Measurements from ENCODE around the gene CCDC187. TPM values are rescaled to one million over a fixed set of nuclear protein-coding genes. Genes with fewer than 3 reads are reported as not detected.

Gene CCDC187
- total RNA-seq, 1 donor from 2014 or later, result 0.10 TPM

DNA sequence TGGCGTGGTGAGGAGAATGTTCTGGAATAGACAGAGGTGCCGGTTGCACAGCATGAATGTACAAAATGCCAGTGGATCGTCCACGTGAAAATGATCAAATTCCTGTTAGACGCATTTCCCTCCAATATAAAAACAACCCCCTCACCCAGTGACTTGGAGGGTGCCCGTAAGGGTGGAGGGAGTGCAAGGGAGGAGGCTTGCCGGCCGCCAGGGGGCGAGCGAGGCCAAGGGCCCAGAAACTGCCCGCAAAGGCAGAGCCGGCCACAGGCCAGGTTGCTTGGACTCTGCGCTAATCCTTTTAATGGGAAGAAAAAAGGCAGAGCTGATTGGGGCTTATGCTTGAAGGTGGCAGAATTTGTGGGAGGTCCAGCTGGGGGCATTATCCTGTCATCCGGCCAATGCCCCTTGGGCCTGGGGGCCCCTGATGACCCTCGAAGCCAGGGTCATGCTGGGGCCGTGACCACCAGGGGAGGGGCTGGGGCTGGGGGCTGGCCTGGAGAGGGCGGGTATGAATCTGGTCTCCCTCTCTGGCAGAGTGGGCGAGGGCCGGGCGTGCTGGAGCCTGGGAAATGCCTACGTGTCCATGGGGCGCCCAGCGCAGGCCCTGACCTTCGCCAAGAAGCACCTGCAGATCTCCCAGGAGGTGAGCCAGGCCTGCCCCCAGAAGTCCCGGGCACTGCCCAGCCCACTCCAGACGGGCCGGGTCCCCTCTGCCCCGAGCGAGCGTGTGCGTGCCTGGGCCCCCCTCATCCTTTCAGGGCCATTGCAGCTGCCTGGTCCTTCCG is 35.5 kb upstream of the CCDC187 start:
- no peak for DNase-seq

DNA sequence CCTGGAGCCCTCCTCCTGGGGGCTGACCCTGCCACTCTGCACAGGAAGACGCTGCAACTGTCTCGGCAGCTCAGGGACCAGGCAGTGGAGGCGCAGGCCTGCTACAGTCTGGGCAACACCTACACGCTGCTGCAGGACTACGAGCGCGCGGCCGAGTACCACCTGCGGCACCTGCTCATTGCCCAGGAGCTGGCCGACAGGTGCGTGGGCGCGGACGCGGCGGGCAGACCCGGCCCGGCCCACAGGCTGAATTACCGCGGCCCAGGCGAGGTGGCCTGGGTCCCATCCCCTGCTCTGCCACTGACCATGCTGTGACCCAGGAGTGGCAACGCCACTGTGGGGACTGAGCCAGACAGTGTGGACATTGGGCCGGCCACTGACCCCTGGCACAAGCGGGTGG is 34.6 kb upstream of the CCDC187 start:
- no peak for DNase-seq

DNA sequence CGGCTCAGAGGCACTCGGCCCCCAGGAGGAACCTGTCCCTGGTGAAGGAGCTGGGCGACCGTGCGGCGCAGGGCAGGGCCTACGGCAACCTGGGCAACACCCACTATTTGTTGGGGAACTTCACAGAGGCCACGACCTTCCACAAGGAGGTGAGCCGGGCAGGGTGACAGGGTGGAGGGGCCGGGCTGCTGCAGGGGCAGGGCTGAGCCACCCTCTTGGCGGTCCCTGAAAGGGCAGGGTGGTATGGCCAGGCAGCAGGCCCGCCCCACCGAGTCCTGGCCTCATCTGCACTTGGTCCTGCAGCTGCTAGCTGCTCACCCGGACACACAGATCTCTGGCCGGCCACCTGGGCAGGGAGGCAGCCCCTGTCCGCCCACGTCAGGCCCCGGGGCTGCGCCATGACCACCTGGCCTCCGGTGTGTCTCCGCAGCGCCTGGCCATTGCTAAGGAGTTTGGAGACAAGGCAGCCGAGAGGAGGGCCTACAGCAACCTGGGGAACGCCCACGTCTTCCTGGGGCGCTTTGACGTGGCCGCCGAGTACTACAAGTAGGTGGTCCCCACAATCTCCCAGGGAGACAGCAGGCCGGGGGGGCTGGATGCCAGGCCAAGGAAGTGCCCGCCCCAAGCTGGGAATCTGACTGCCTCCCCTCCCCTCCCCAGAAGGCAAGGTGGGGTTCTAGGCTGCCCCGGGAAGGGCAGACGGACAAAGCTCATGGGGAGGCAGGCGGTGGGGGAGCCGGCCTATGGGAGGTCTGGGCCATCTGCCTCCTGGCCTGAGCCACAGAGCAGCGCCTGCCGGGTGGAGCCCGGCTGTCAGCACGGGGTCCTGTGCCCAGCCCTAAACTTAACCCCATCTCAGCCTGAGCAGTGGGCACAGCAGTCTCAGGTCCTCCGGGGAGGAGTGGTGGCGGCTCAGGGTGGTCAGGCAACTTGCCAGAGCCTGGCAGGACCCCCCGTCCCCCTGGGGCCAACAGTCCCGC is 33.8 kb upstream of the CCDC187 start:
- DNase-seq, result no peak

DNA sequence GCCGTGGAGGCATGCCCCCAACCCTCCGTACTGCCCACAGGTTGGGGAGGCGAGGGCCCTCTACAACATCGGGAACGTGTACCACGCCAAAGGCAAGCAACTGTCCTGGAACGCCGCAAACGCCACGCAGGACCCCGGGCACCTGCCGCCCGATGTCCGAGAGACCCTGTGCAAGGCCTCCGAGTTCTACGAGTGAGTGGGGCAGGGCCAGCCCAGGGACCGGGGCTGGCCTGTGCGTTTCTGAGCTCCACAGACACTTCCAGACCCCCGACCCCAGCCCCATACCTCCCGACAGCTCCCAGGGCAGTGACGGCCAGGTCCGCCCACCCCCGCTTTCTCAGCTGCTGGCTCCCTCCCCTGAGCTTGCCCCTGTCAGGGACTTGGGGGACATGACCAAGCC is 33.0 kb upstream of the CCDC187 start:
- no peak for DNase-seq

DNA sequence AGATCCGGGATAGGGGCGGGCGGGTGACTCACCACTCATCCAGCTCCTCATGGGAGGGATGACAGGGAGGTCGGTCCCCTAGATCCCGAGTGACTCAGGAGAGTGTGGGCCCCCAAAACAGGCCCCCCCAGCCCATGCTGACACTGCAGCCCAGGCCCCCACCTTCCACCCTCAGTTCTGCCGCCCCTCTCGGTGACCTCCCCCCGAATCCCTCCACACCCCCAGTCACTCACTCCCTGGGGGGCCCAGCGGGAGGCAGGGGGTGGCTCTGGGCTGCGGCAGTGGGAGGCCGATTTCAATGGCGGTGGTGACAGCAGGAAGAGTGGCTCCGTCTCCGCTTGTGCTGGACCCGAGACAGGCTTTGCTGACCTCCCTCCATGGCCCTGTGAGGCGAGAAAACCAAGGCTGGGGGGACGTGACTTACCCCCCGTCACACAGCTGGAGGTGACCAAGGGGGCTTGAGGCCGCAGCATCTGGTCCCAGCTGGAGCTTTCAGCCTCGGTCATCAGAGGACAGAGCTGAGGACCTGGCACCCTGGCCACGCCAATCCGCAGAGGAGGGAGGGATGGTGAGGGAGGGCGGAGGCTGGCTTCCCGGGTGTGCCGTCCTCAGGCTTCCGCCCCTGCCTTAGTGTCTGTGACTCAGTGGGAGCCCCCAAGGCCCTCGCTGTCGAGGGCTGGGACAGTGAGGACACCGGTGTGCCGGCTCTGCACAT is 32.4 kb upstream of the CCDC187 start:
- DNase-seq, result no peak

DNA sequence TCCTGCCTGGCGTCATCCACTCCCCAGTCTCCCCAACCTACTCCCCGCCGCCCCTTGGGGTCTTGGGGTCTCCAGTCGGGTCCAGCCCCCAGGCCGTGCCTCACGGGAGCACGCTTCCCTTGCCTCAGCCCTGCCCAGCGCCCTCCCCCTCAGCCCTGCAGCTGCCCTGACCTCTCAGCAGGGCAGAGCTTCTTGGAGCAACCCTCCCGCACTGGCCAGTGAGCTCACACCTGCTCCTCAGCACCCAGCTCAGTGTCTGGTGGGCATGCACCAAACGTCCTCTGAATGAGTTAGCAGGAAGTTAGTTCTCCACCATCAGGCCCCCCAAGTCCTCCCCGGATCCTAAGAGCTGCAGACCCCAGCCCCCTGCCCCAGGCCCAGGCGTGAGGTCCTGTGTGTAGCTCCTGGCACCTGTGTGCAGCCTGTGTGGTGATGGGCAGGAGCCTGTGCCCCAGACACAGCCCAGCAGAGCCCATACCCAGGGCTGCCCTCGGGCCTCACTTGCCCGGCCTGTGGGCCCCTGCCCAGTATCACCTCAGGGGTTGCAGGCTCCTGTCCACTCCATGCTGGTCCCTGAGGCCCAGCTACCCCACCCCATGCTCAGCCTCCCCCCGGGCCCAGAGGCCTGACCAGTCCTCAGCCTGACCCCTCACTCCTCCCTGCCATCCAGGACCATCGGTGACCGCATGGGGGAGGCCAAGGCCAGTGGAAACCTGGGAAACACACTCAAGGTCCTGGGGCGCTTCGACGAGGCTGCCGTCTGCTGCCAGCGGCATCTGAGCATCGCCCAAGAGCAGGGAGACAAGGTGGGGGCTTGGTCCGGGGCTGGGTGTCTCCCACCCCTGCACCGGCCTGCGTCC is 31.6 kb upstream of the CCDC187 start:
- DNase-seq, result no peak

DNA sequence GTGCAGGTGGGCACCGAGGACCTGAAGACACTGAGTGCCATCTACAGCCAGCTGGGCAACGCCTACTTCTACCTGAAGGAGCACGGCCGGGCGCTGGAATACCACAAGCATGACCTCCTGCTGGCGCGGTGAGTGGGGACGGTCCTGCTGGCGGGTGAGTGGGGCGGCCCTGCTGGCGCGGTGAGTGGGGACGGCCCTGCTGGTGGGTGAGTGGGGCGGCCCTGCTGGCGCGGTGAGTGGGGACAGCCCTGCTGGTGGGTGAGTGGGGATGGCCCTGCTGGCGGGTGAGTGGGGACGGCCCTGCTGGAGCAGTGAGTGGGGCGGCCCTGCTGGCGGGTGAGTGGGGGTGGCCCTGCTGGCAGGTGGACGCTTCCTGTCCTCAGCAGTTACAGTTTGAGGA is 30.6 kb upstream of the CCDC187 start:
- DNase-seq, result no peak

DNA sequence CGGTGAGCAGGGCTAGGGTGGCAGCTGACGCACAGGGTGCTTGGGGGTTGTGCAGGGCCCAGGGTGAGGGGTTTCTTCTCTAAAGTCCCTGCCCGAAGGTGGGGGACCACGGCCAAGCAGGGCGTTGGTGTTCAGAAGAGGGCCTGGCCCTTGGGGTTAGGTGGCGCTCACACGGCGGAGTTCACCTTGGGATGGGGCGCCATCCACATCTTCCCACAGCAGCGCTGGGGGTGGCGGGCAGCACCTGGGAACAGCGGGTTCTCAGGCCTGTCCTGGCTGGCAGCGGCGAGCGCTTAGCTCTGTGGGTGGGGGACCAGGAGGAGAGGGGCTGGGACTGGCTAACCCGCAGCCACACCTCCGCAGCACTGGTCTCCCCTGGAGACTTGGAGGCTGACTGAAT is 29.6 kb upstream of the CCDC187 start:
- no peak for DNase-seq

DNA sequence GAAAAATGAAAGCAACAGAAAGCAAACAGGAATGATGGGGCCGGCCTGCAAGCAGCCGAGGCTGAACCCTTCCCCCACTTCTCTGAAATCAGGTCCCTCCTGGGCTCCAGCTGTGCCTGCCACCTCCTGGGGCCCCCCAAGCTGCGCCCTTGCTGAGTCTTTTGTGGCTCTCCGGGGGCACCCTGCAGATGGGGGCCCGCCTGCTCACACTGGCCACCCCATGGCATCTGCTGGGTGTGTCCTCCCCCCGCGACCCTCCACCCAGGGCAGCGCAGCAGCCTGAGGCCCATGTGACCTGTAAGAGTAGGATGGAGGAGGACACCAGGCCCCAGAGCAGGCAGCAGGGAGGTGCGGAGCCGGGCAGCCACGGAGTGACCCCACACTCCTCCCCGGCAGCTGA is 29.2 kb upstream of the CCDC187 start:
- no peak for DNase-seq

DNA sequence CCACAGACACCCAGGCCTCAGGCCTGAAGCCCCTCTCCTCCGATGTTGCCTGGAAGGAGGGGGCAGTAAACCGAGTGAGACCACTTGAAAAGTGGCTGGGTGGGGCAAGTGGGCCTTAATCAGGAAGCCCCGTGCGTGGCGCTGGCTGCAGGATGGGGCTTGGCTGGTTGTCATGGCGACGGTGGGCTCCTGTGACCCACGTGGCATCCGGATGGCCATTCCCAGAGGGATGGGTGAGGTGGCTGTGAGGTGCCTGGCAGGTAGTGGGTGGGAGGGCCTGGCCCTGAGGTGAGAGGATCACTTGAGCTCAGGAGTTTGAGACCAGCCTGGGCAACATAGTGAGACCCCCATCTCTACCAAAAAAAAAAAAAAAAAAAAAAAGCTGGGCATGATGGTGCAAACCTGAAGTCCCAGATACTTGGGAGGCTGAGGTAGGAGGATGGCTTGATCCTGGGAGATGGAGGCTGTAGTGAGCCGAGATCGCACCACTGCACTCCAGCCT is 28.6 kb upstream of the CCDC187 start:
- DNase-seq, result no peak

DNA sequence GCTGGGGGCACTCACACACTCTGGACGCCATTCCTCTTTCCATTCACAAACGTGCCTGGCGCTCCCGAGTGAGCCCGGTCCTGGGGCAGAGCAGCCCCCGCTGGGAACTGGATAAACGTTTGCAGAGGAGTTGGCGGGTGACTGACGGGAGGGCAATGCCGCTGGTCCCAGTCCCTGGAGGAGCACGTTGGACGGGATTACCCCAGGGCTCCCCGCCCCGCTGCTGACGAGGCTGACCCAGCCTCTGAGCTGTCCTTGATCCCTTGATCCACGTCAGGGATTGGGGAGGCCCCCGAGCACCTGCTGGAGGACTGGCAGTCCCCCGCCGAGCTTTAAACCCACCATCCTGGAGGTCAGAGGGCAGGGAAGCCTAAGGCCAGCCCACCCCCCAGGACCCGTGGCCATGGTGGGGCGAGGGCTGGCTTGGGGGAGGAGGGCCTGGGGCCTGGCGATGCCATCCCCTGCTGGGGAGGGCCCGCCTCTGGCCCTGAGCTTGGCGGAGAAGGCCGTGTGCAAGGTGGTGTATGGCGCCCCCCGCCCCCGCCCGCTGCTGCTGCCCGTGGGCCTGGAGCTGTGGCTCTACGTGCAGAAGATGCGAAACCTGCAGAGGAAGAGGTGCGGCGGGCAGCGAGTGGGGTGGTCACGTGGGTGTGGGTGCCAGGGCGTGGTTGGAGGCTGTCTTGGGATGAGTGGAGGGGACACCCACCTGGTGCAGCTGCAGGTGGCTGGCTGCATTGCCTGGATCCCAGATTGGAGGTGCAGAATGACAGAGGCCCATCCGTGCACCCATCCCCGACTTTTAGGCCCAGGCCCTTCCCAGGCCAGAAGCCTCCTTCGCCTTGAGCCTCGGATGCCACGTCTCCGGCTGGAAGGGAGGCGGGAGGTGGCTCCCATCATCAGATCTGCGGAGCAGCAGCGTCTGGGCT is 27.9 kb upstream of the CCDC187 start:
- DNase-seq, result no peak

DNA sequence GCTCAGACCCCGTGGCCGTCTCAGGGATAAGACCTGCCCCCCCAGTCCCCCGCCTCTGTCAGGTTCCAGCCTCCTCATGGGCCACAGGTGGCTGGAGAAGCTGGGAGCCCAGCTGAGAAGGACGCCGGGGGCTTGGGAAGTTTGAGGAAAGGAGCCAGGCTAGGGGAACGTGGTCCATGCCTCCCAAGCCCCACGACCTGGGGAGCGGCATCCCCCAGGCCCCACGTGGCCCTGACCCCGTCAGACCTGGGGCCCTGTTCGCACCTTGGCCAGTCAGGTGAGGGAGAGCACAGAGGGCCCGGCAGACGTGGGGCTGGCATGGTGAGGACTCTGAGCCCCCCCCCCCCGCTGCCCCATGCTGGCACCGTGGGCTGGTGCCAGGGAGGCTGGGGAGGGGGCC is 27.1 kb upstream of the CCDC187 start:
- DNase-seq, result no peak

DNA sequence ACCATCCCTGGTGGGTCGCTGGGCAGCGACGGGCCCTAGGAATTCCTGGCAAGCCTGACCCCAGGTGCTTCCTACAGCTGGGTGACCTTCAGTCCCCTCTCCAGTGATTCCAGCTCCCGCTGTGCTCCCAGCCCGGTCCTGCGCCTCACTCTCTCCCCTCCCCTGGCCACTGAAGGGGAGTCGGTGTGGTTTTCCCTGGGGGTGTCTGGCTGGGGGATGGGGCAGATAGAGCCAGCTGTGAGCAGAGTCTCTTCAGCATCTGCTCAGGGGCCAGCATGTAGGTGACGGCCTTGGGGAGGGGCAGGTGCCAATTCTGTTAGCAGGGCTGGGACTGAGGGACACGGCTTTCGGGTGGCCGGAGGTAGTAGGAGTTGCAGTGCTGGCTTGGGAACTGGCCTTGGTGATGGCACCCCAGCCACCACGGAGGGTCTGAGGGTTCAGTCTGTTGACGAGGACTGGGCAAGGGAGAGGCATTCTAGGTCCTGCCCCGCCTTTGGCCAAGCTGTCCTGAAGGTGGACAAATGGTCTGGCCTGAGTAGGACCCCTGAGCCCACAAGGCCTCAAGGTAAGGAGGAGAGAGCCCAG is 26.6 kb upstream of the CCDC187 start:
- no peak for DNase-seq

DNA sequence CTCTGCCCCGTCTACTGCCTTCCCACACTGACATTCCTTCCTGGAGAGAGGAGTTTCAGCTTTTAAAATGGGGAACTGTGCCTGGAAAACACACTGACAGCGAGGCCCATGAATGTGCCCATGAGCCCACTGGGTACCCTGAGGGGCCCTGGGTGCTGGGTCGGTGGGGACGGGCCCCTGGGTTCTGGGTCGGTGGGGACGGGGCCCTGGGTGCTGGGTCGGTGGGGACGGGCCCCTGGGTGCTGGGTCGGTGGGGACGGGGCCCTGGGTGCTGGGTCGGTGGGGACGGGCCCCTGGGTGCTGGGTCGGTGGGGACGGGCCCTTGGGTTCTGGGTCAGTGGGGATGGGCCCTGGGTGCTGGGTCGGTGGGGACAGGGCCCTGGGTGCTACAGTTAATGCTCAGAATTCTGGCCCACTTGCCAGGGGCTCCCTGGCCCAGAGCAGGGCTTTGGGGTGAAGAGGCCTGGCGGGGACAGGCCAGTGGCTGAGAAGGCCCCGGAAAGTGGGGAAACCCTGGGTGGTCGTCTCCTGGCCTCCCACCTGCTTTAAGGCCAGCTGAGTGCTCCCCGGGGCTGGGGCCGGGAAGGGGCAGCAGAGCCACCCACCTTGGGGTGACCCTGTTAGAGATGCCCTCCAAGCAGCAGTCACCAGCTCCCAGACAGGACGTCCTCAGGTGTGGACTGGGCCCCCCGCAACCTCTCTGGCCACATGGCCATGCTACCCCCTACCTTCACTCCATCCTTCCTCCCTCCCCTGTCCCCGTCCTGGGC is 25.9 kb upstream of the CCDC187 start:
- no peak for DNase-seq

DNA sequence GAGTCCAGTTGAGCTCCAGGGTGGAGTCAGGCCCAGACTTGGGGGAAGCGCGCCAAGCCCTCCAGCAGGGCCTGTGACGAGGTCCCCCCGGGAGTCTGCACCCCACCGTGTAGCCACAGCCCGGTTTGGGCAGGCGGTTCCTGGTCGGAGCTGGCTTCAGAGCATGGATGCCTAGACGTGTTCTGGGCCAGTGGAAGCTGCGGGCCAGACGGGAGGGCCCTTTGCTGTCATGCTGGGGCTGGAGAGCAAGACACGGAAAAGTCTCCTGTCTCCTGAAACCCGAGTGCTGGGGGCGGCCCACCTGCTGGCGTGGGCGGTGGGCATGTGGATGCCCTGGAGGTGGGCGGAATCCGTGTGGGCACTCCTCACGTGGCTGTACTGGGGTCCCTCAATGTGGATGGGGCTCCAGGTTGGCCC is 25.3 kb upstream of the CCDC187 start:
- DNase-seq, result no peak

DNA sequence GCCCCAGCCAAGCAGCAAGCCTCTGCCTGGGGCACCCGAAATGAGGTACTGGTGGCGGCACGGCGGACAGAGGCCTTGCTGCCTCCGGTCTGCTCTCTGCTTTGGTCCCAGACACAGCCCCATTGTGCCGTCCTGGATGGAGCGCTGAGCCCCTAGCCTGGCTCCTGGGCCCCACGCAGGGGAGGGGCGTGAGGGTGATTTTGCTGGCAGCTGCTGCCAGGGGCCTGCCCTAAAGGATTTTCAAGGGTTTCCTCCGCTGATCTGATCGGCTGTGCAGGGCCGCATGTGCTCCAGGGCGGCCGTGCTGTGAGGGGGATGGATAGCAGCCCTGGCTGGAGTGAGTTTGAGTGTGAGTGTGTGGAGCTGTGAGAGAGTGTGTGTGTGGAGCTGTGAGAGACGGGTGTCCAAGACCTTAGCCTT is 24.7 kb upstream of the CCDC187 start:
- DNase-seq, result peak; percentile 35

DNA sequence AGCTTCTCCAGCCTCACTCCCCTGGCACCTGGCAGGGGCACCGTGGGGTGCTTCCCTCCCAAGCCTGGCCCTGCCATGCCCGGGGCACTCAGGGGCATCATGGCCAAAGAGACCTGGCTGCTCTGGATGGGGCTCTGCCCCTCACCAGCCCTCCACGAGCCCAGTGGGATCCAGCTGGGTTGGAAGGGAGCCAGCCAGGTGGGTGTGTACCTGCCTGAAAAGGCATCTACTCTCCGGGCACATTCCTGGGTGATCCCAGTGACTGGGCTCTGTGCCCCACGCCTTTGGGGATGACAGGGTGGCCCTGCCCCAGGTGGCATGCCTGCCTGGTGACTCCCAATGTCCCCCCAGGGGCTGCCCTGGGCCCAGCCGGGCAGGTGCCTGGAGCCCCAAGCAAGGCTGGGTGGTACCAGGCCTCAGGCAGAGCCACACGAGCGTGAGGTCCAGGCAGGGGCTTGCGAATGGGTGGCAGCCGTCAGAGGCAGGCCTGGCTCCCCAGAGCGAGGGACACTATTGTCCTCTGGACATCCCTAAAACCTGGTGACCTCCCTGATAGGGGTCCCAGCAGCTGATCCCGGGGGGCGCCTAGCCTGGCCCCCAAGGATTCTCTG is 24.2 kb upstream of the CCDC187 start:
- no peak for DNase-seq

DNA sequence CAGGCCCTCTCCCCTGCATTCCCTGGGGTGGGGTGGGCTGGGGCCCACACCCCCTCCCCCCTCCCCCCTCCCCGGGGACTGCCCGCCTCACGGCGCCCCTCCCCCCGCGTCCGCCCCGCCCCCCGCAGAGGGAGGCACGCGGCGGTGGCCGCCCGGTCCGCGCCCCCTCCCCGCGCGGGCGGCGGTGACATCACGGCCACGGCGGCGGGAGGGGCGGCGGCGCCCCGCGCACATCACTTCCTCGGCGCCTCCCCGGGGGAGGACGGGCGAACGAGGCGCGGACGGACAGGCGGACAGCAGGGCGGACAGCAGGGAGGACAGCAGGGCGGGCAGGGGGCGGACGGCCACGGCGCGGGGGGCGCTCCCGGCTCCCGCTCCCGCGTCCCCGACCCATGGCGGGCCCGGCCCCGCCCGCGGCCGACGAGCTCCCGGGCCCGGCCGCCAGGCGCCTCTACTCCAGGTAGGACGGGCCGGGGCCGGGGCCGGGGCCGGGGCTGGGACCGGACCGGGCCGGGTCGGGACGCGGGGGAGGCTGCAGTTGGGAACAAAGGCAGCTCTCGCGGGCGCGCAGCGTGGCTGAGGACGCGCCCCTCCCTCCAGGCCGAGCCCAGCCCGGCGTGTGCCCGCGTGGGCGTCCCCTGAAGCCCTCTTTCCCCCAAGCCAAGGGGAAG is 23.5 kb upstream of the CCDC187 start, which contains the start of gene GPSM1:
GPSM1 (plus strand) TSS at position 236 of the 671 bp plus-strand sequence; CDS start at position 393, 157 bp downstream.
- DNase-seq, result peak; percentile 35

All from skin of body (tissue), 2 donors.